ENCODE data around the gene MMP24.
"Not testable (repeated sequence)": the region's sequence is repeated elsewhere in the genome, so short reads cannot be mapped to it uniquely, and the experiment has no call there.

Gene MMP24

DNA sequence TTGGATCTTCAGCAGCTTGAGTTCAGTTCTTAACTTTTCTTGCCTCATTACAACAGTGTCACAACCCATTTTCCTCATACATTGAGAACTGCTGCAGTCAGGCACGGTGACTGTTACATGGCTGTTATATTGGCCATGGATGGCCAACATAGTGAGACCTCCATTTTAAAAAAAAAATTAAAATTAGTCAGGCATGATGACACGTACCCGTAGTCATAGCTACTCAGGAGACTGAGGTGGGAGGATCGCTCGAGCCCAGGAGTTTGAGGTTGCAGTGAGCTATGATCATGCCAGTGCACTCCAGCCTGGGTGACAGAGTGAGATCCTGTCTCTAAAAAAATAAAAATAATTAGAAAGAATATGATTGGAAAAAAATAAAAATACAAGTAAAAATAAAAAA, 9.9 kb upstream of the MMP24 start:
- DNase-seq (ENCODE audit: low spot score), result no peak

DNA sequence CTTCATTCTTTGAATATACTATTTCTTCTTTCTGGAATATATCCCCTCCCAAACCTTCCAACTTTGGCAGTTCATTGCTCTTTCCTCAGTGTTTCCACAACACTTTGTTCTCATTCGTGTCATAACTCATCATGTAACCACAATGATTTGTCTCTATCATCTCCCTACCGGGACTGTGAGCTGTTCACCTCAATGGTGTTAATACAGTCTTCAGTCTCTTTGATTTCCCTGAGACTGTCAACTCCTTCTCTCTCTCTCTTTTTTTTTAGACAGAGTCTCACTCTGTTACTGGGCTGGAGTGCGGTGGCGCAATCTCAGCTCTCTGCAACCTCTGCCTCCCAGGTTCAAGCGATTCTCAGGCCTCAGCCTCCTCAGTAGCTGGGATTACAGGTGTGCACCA, 2.5 kb upstream of the MMP24 start:
- no peak for DNase-seq (ENCODE audit: low spot score)

DNA sequence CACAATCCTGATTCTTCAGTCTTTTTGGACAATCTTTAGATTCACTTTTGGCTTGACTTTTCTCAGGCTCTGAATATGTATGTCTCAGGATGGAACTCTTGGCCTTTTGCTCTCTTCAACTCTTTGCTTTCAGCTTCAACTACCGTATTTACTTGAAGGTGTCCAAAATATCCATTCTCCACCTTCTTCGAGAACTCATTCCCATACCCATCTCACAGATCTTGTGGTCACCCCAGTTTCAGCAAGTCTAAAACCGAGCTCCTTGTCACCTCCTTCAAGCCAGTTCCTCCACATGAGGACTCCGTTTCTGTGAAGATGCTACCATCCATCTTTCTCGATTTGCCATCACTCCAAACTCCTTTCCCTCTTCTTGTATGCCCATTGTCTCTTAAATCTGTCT, 2.0 kb upstream of the MMP24 start:
- no peak for DNase-seq (ENCODE audit: low spot score)

DNA sequence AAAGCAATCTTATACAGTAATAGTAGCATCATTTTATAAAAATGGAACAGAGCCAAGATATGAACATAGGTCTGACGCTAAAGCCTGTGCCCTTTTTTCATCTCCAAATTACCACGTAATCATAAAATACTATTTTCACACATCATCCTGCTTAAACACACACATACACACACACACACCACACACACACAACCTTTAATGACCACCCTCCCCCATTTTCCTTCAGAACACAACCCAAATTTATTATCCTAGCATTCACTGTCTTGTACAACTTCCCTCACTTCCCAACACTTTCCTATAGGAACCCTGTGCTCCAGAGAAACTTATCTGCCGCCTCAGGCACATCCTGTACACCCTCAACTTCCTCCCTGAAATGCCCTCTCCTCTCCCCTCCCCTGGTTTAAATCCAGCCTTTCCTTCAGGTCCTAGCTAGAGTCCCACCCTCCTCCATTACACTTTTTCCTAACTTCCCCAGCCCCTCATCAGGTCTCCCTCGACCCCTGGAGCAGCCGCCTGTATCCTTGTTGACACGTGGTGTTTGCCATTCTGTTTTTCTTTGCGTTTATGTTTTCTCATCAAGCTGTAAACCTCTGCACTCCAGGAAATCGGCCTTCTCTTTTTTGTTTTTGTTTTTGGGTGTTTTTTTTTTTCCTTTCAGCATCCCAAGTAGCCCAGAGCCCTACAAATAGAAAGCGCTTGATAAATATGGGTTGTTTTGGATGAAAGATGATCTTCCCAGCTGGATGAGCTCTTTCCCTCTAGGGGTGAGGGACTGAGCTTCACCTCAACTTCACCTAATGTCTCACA, 968 bp upstream of the MMP24 start:
- no peak for DNase-seq (ENCODE audit: low spot score)

DNA sequence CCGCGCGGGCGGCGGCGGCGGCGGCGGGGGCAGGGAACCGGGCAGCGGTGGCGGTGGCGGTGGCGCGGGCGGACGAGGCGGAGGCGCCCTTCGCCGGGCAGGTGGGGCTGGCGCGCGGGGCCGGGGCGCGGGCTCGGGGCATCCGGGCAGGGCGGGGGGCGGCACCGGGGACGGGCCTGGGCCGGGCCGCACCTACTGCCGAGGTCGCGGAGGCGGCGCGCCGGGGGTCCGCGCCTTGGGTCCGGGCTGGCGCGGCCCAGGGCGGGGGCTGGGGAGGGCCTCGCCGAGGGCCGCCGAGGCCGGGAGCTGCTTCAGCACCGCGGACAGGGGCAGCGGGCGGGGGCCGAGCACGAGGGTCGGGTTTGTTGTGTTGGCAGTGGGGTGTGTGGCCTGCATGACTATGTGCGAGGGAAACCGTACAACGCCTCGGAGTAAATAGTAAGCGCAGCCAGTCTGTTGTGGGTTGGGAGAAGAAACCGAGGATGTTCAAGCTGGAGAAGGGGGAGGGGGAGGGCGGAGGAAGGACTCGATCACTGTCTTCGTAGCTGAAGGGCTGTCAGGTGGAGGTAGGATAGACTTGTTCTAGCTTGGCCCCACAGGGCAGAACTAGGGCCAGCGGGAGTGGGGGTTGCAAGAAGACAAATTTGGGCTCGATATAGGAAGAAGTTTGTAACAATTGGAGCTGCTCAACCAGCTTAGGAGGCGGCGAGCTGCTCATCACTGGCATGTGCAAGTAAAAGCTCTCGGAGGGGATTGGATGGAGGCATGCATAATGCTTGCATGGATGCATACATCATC, 593 bp downstream of the MMP24 start:
- peak; percentile 83 for DNase-seq (ENCODE audit: low spot score)

DNA sequence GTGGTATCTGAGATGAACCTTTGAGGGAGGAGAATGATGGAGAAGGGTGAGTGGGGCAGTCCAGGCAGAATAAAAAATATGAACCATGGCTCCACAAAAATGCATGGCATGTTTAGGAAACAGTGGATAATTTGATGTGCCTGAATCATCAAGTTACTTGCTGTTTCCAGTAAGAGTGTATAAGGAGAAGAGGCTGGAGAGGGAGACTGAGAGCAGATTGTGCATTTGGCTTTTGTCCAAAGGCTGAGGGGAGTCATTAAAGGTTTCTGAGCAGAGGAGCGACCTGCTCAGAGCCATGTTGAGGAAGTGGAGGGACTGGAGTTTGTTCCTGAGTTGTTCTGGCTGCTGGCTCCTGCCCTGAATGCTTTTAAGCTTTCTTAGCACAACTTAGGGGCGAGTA, 6.1 kb downstream of the MMP24 start:
- no peak for DNase-seq (ENCODE audit: low spot score)

DNA sequence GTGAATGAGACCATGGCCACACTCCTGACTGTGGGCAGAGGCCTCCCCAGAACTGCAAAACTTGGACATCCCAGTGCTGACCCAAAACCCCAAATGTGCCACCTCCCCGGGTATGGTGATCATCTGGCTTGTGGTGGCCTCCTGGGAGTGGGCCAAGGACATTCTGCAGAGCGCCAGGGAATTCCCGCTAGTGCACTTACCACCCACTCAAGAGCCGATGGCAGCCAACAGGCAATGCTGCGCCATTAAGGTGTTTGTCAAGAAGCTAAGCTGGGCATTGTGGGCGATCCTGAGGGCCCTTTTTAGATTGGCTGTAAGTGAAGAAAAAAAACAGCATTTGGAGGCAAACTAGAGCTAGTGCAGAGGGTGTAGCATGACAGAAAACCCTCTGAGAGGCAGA, 9.4 kb downstream of the MMP24 start:
- DNase-seq (ENCODE audit: low spot score), result no peak

DNA sequence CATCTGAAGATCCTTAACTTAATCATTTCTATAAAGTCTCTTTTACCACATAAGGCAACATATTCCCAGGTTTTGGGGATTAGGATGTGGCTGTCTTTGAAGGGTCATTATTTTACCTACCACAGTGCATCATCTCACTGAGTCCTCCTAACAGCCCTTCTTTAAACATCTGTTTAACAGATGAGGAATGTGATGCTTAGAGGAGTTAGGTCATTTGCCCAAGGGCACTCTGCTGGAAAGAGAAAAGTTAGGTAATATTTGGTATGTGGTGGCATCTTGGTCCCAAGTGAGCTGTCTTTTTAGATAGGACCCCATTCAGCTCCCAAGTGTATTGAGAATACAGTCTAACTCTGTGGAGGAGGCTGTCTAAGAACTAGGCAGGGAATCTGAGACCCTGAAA, 11.0 kb downstream of the MMP24 start:
- DNase-seq (ENCODE audit: low spot score), result no peak

DNA sequence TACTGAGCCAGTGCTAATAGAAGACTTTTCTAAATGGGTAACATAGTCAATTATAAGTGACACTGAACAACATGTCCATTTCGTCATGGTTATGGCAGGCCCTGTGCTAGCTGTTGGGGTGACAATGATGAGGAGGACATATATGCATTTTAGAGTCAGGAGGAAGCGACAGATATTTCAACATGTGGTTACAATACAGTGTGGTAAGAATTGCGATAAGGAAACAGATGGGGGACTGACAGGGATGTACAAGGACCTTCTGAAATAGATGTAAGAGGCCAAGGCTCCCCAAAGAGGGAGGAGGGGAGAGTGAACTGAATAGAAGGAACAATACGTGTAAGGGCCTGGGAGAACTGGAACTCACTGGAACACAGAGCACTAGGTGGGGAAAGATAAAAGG, 11.7 kb downstream of the MMP24 start:
- no peak for DNase-seq (ENCODE audit: low spot score)

DNA sequence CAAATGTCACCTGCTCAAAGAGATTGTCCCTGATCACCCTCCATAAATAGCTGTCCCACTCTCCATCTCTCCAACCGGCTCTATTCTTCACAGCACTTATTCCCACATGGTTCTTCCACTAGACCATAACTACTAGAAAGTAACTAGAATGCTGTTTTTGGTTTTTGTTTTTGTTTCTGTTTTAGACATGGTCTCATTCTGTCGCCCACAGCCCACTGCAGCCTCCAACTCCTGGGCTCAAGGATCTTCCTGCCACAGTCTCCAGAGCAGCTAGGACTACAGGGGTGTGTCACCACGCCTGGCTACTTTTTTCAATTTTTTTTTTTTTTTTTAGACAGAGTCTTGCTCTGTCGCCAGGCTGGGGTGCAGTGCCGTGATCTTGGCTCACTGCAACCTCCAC, 12.2 kb downstream of the MMP24 start:
- no peak for DNase-seq (ENCODE audit: low spot score)

DNA sequence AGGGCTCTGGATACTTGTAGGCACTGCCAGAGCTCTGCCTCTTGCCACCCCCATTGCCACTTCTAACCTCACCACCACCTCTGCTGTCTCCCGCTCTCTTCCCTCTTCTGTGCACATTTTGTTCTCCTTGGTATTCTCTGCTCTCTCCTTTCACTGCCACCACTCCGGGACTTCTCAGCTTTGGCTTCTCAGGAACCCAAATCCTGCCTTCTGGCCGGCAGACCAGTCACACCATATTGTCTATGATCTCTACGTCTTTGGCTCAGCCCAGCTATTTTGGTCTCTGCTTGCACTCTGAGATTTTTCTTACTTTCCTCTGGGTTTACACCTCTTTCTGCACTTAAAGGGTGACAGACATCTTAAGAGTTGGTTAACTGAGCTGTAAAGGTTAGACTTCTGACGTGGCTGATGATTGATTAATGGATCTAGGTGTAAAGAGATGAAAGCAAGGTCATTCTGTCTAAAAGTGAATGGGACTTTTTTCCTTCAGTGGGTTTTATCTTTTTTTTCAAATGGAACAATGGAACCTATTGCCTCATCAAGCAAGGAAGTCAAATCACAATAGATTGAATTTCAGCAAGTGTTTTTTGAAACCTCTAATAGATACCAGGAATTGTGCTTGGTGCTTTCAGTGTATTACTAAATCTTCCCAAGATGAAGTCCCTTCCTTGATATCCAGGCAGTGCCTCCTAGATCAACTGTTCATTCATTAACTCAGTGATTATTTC, 13.8 kb downstream of the MMP24 start:
- DNase-seq (ENCODE audit: low spot score), result no peak

DNA sequence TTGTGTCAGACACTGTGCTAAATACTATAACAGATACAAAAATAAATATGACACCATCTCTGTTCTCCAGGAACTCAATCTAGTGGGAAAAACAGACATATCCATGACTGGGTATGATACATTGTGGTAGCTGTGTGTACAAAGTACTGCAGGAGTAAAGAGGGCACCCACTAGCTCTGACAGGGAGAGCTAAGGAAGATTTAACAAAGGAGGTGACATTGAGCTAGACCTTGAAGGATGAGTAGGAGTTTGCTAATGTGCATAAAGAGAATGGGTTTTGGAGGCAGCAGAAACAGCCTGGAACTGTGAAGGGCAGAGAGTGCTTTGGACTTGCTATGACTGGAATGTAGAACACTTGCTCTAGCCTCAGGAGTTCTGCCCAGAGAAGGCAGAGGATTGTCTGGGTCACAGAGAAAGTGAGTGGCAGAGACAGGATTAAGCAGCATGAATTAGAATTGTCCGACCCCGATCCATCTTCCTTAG, 14.4 kb downstream of the MMP24 start:
- no peak for DNase-seq (ENCODE audit: low spot score)

DNA sequence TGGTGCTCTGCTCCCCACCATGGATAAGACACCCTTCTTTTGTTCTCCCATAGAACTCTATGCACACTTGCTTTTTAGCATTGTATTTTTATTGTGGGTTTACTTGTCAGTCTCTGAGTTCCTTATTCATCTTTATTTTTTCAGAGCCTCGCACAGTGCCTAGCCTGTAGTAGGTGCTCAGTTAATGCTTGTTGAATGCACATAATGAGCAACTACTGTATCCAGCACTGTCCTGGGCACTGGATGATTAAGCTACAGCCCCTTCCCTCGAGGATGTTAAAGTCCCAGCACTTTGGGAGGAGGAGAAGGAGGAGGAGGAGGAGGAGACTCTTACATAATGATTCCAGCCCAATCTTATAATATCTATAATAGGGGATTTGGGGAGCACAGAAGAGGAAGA, 16.8 kb downstream of the MMP24 start:
- no peak for DNase-seq (ENCODE audit: low spot score)

DNA sequence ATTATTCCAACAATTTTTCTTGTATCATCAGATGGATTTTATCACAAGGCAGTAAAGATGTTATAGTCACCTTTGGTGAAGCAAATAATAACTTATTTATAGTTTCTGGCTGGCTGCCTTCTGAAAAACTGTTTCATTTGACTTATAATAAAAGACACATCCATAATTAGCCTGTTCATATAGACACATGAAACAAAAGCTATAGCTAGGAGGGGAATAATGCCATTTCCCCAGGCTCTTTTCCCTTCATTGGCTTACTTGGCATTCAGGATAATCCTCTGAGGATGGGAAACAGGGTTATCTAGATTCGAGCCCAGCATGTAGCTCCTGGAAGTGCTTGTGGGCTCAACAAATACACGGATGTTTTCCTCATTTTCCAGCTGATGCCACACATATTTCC, 17.5 kb downstream of the MMP24 start:
- no peak for DNase-seq (ENCODE audit: low spot score)

DNA sequence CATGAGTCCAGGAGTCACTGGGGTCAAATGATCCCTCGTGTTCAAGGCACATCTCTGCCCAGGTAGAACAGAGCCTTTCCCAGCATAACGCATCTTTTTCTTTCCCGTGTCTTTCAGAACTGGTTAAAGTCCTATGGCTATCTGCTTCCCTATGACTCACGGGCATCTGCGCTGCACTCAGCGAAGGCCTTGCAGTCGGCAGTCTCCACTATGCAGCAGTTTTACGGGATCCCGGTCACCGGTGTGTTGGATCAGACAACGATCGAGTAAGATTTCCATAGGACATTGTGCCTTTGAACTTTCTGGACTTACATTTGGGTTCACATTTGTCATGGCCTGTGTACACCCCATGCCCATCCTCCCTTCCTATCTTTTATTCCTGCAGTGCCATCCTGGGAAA, 20.2 kb downstream of the MMP24 start:
- DNase-seq (ENCODE audit: low spot score), result no peak

DNA sequence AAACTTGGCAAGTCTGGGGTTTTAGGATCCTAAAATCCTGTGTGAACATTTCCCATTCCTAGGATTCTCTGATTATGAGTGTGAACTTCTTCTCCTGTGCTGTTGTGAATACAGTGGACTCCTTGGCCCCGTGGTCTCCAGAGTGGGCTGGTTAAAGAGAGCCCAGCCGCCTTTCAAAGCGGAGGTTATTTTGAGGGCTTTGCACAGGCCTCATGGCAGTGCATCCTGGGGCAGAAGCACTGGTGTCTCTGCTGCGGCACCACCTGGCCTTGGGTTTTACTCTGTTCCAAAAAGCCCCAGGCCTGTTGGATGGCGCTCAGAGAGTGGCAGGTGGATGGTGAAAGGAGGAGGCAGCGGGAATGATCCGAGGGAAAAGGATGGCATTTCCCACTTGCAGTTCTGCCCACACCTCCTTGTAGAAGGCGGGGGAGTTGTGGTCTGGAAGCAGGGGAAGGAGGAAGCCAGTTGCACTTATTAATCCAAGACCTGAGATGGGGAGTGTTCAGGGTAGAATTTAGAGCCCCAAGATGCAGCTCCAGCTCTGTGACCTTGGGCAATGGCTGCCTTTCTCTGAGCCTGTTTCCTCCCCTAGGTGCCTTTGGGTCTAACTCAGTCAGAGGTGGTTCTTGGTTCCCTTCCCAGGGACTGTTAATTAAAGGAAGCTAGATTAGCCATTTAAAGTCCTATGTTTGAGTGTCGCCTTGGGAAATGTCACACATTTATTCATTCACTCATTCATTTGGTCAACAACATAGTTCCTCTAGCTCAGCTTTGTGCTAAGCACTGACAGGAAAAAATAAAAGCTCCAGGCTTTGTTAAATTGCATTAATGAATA, 22.4 kb downstream of the MMP24 start:
- DNase-seq (ENCODE audit: low spot score), result no peak

DNA sequence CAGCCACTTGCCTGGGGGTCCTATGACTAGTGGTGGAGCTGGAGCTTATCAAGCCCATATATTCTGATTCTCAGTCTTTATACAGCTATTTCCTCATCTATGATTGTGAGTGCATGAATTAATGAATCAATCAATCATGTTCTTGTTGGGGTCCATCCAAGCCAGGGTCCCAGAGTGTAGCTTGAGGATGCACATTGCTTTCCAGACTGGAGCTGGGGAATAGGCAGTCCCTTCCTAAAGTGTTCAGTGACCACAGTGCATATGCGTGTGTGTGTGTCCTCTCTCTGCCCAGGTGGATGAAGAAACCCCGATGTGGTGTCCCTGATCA, 25.1 kb downstream of the MMP24 start:
- DNase-seq (ENCODE audit: low spot score), result no peak

DNA sequence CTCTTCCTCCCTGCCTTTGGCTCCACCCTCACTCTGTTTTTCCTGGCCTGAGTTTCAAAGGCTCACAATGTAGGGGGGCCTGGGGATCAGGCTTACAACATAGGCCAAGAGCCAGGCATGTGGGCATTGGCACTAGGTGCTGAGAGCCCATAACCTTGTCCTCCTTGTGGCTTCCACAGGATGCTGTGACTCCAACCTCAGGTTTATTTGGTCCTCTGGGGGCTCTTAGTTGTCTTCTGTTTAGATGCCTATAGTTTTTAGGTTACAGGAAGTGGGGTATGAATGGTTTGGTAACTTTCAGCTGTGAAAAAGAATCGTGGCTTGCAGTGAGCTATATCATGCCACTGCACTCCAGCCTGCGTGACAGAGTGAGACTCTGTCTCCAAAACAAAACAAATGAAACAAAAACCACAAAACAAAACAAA, 25.6 kb downstream of the MMP24 start:
- DNase-seq (ENCODE audit: low spot score), result no peak

DNA sequence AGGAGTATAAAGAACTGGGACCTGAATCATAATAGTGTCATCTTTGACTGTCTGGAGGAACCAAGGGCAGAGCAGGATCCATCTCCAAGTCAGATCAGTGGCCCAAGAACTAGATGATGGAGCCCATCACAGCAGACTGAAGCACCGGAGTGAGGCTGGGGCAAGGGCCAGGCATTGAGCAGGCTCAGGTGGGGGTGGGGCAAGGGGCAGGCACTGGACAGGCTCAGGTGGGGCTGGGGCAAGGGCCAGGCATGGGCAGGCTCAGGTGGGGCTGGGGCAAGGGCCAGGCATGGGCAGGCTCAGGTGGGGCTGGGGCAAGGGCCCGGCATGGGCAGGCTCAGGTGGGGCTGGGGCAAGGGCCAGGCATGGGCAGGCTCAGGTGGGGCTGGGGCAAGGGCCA, 26.1 kb downstream of the MMP24 start:
- DNase-seq (ENCODE audit: low spot score), result not testable (repeated sequence)

DNA sequence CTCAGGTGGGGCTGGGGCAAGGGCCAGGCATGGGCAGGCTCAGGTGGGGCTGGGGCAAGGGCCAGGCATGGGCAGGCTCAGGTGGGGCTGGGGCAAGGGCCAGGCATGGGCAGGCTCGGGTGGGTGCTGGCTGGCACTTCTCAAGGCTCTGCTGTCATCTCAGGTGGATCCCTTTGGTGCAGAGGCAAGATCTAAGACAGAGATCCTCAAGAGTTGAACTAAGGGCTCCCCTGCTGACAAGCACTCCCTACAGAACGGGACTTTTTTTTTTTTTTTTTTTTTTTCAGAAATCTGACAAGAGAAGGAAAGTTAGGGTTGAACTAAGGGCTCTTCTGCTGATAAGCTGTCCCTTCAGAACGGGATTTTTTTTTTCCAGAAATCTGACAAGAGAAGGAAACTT, 26.5 kb downstream of the MMP24 start:
- DNase-seq (ENCODE audit: low spot score), result no peak

DNA sequence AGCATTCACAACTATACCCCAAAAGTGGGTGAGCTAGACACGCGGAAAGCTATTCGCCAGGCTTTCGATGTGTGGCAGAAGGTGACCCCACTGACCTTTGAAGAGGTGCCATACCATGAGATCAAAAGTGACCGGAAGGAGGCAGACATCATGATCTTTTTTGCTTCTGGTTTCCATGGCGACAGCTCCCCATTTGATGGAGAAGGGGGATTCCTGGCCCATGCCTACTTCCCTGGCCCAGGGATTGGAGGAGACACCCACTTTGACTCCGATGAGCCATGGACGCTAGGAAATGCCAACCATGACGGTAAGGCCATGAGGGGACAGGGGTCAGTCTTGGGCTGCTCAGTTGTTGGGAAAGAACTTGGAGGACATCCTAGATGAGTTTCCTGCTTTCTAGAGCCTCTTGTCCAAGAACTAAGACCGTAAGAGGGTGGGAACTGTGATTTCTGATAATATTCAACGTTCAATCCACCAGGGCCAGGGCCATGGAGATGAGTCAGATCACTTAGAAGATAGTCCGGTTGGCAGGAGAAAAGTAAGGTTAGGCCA, 28.0 kb downstream of the MMP24 start:
- no peak for DNase-seq (ENCODE audit: low spot score)

Measured in D341Med (cell line).